HG02943 (cell line): ENCODE measurements around the gene CNIH3.
"Not testable (repeated sequence)": the region's sequence is repeated elsewhere in the genome, so short reads cannot be mapped to it uniquely, and the experiment has no call there.

ENCODE experiments used
- ATAC-seq: cut with Tn5 transposase; IDR thresholded peaks from one replicate; pipeline ENCODE4 v1.9.1; 2021; ENCODE audit warnings: mild to moderate bottlenecking, low read depth, moderate library complexity; ENCODE audit not compliant: unreplicated experiment

CNIH3 gene

DNA sequence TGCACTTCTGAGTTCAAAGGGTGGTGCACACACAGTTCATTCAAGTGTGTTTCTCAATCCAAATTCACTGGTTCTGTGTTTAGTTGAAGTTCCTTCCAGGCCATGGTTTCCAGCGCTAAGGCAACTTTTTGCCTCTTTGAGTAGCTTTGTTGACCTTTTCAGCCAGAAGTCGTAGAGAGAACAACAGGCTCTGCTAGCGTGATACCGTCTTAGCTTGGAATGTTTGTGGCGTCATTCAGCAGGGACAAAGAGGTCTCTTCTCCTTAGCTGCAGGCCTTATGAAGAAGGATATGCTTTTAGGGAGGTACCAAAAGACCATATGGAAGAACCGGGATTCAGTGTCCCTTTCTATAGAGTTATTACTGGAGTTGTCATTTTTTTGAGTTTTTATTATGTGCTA lies 65.7 kb downstream of the CNIH3 start:
- no peak for ATAC-seq

DNA sequence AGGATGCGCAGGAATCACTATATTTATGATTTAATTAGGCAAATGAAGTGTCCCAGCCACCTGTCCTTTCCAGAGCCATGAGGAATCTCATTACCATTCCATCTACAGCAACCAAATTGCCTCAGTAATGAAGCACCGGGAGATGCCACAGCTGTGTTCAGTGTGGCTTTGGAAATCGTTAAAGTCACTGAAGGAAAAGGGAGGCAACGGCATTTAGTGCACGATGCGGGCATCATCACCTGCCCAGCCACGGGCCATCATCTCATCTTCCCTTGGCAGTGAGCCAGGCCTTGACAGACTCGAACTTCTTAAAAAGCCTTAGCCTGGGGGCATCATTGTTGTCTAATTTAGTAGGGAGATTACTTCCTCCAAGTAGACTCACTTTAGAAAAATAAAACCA lies 67.8 kb downstream of the CNIH3 start:
- no peak for ATAC-seq

DNA sequence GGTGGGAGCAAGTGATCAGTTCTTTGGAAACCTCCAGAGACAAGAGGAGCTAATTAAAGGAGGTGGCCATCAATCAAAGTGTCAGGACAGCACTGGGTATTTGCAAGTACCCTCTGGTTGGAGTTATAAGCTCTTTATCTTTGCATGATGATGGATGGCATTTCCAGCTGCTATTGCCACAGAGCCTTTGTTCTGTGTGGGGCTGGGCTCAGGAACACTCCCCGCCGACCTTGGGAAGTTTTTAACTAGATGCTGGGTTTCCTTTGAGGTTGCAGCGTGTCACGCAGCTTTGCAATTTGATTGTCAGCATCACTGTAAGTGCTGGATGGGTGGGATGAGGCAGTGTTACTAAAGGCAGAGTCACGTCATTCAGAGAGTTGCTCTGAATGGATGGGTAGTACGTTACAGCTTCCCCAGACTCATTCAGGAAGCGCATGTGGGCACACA lies 68.9 kb downstream of the CNIH3 start:
- ATAC-seq: no peak

DNA sequence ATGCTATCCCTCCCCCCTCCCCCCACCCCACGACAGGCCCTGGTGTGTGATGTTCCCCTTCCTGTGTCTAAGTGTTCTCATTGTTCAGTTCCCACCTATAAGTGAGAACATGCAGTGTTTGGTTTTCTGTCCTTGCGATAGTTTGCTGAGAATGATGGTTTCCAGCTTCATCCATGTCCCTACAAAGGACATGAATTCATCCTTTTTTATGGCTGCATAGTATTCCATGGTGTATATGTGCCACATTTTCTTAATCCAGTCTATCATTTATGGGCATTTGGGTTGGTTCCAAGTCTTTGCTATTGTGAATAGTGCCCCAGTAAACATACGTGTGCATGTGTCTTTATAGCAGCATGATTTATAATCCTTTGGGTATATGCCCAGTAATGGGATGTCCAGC lies 70.0 kb downstream of the CNIH3 start:
- ATAC-seq: not testable (repeated sequence)

DNA sequence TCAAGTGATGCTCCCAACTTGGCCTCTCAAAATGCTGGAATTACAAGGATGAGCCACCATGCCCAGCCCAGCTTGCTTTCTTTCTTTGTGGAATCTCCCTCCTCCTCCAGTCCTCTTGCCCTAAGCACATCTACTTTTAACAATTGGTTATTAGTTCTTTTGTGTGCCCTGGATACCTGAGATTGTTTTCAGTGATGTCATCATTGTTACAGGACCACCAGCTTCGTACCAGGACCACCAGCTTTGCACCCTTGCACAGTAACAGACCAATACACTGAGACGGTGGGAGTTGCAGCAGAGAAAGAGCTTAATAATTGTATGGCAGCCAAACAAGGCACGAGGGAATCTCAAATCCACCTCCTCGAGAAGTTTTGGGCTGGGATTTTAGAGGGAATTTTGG lies 71.3 kb downstream of the CNIH3 start:
- no peak for ATAC-seq

DNA sequence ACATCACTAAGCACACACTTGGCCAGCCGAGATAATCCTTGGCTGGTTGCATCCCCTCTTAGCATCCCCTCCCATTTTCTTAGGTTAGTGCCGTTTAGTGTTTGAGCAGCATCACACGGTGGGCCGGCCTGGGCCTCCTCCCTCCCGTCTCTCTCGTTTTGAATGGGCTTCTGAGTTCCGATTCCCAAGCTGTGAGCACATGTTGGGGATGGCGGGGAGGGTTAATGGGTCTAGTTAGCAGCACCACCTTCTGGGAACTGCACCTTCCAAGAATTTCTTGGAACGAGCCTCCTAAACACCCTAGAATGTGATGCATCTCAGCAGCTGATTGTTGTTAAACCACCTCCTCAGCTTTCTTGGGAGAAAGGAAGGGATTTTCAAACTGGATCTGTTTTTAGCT lies 73.3 kb downstream of the CNIH3 start:
- ATAC-seq: no peak

DNA sequence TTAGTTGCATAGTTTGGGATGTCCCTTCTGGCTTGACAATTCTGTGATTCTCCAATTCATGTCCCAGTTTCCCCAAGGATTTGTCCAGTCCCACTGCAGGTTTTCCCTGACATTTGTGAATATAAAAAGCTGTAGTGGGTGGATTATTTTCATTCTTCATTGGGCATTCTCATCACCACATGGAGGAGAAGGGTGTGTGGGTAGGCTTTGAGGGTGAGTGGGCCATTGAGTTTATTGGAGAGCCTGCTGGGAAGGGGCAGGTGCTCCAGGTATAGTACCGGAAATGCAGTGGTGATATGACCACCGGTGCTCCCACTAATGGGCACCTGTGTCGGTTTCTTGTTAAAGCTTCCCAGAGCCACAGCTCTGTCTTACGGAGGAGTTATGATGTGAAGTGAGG lies 74.5 kb downstream of the CNIH3 start:
- ATAC-seq: no peak

DNA sequence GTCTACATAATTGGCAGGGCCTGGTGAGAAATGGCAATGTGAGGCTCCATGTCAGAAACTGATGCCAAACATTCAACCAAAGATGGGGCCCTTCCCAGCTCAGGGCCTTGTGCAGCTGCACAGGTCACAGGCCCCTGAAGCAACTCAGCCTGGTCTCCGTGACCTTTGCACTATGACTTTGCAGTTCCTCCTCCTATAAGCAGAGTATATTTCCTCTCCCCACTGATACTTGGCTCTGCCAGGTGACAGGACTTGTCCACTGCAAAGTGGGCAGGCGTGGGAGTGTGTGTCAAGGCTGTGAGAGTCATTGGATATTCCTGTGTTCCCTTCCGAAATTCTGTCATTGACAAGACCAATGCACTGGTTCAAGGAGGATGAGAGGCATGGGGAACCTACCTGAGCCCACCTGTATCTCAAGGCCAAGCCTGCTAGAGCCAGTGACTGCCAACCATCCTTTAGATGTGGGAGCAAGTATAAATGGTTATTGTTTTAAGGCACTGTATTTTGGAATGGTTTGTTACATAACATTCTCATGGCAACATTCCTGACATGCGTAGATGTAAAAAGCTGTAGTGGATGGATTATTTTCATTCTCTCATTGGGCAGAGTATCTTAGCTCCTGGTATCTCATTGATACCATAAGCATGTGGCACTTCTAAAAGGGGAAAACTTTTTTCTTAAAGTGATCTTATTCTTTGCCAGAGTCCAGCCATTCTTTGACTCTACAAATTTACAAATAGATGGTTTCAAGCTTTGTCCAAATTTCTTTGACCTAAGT lies 75.2 kb downstream of the CNIH3 start:
- no peak for ATAC-seq

DNA sequence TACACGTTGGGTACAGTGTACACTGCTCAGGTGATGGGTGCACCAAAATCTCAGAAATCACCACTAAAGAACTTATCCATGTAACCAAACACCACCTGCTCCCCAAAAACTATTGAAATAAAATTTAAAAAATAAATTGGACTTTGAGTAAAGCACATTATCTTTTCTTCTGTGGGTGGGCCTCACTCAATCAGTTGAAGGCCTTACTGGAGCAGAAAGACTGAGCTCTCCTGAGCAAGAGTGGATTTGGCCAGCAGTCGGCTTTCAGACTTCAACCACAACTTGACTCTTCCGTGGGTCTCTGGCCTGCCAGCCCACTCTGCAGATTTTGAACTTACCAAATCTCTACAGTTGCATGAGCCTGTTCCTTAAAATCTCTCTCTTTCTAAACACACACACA lies 78.9 kb downstream of the CNIH3 start:
- no peak for ATAC-seq

DNA sequence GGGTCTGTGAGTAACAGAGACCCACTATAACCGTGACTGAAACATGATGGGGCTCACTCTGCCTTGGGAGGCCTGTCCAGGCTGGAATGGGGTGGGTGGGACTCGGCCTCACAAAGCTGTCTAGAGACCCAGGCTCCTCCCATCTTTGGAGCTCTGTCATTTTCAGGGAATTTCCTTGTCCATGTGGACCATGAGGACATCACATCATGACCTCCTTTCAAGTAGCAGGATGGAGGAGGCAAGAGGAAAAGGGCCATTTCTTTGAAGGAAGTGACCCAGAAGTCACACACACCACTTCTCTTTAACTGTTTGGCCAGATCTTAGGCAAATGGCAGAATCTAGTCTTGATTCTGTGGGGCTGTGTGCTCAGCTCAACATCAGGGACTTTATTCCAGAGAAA lies 79.9 kb downstream of the CNIH3 start:
- no peak for ATAC-seq

DNA sequence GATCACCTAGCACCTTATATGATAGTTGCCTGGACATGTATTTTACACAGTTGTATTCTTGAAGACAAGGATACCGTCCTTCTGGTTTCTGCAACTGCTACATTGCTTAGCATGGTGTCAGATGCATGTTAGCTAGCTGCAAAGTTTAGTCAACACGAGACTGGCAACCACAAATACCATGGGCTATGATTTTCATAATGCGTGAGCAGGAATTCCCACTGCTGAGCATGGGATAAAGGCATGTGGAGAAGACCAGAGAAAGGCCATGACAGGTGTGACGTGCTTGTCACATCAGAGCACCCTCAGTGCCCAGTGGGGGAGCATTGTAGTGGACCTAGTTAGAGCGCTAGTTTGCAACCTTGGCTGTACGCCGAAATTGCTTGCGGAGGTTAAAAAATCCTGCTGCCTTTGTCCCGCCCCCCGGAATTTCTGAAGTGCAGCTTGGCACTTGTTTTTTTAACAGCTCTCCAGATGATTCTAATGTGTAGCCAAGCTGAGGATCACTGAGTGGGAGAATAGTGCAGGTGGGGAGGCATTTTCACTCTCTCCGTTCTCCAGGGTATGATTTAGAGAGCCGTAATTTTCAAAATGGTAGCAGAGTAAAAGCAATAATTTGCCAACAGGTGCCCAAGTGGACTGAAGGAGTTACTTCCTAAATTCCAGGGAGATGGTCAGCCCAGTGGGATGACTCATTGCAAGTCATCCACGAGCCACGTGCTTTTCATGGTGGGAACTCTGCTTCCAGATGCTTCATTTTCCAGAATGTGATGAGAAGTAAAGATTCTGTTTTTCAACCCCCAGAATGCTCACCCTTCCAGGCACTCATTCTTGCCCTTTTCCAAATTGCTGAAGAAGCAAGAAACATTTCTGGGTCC lies 81.0 kb downstream of the CNIH3 start:
- ATAC-seq: no peak

DNA sequence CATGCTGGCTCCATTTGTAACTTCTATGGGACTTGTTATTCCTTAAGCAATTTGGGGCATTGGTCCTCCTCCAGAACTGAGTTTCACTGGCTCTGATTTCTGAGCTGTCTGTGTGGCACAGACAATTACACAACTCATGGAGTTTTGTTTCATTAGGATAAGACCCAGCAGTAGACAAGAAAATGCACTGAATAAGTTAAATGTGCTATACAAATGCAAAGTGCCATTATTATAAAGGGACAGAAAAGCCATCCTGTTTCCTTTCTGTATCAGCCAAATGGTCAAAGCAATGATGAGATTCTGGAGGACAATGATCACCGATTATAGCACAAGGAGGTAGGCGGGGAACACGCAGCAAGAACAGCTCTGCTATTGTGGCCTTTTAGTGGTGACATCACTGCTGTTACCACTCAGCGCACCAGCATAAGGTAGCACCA lies 81.9 kb downstream of the CNIH3 start:
- ATAC-seq: no peak

DNA sequence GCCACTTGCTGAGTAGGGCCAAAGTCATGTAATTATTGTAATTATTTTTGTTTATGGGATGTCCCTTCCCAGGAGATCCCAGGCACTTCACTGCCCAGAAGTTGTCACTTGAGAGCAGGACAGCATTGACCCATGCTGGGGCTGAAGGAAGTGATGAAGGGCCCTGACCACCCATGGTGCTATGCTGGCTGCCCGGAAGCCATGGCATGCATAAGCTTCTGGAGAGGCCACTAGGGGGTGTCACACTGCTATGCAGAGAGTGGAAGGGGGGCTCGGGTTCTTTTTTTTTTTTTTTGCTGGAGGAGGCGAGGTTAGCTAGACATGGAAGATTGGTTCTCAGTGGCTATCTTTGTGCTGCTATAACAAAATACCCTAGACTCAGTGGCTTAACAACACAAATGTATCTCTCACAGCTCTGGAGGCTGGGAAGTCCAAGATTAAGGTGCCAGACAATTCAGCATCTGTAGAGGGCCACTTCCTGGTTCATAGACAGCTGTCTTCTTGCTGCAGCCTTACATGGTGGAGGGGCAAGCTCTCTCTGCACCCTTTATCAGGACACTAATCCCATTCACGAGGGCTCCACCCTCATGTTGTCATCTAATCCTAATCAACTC lies 84.9 kb downstream of the CNIH3 start:
- no peak for ATAC-seq

DNA sequence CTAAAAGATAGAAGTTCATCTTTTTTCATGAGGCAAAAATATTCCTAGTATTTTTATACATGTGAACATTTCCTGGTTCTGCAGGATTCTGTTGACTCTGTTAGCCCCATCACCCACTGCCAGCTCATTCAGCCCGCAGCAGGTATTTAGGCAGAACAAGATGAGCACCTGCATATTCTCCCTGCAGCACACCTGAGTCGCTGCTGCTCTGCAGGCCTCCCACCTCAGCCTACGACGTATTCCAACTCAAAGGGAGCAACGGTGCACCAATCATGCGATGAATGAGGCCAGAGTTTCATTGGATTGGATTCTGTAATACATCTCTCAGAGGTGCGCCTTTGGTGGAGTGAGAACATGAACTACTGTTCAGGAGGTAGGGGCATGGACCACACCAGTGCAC lies 87.6 kb downstream of the CNIH3 start:
- no peak for ATAC-seq

DNA sequence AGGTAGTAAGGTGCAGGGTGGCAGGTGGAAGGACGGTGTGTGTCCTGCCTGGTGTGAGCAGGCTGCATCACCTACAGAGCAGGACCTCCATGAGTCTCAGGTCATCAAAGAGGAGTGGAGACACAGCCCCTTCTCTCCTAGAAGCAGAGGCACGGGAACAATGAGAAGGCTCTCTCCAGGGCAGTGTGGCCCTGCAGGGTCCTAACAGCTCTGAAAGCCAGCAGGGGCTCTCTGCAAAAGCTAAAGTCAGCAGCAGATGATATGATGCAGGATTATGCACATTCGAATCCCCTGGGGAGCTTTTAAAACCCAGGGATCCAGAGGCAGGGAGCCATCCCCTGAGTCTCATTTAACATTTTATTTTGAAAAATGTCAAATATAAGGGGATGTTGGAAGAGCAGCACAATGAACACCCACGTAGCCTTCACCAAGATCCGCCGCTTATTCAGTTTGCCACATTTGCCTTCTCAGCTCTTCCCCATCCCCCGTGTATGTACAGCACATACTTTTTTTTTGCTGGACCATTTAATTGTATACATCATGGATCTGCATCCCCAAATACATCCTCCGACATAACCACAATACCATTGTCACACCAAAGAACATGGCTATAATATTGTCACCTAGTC lies 88.1 kb downstream of the CNIH3 start:
- ATAC-seq: no peak

DNA sequence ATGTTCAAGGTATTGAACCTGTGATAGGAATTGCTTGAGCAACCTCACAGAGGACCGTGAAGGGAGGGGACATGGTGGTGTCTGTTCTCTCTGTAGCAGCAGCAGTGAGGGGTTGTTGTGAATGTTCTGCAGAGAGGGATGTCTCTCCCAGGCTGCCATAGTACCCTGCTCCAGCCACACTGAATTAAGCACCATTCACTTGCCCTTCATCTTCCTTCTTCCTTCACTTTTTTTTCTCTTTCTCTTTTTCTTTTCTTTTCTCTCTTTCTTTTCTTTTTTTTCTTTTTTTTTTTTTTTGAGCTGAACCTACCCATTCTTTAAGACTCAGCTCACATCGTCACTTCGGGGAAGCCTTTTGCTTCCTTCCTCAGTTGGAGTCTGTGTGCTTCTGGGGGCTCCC lies 89.5 kb downstream of the CNIH3 start:
- ATAC-seq: no peak

DNA sequence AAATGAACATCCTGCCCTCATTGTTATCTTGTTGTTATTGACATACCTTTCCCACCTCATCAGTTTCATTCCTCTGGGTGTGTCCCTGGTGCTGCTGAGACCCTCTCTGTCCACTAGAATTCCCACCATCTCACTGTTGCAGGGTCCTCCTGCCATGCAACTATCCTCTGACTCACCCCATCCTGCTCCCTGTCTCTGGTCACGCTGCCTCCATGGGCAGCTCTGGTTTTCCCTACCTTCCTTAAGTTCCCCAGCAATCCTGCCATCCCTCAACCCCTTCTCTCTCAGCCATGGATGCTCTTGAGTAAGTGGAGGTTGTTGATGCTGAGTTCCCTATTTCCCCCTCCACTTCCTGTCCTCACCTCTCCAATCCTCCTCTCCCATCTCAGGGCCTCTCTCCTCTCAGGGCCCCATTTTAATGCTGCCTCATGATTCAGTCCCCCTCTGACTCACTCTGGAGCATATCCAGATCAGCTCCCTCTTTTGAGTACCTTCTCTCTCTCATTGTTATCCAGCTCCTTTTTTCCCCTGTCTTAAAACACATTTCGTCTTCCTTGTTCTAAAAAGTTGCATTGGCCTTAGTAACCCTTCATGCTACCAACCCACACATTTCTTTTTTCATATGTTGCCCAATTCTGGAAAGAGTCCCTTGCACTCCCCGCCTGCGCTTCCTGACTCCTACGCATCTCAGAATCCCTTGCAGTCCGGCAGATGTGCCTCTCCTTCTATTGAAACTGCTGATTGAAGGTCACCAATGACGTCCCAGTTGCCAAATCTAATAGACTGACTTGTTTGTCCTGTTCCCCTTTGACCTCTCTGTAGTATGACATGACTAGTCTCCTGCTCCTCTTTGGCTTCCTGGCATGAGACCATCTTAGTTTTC lies 92.0 kb downstream of the CNIH3 start:
- no peak for ATAC-seq

DNA sequence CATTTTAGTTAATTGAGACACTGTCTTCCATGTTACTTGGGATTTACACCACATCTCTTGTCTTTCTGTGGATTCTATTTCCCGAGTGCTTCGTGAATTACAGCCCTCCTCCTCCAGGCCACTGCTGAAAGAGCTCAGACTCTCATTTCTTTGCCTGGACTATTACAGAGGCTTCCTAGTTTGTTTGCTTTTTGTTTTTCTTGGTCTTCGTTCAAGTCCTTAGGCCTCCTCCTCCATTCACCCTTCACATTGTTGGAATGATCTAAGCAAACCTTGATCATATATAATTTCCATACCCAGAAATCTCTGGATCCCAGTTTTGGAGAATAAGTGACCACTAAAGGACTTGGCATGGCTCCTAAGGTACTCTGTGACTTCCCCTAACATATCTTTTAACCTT lies 94.1 kb downstream of the CNIH3 start:
- no peak for ATAC-seq

DNA sequence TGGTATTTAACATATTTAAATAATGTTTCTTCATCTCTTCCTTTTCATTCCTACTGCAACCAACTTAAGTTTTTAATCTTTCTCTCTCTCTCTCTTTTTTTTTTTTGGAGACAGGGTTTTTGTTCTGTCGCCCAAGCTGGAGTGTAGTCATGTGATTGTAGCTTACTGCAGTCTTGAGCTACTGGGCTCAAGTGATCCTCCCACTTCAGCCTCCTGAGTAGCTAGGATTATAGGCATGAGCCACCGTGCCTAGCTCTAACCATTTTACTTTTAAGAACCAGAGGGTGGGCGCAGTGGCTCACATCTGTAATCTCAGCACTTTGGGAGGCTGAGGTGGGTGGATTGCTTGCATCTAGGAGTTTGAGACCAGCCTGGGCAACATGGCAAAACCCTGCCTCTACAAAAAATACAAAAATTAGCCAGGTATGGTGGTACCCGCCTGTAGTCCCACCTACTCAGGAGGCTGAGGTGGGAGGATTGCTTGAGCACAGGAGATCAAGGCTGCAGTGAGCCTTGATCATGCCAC lies 95.2 kb downstream of the CNIH3 start:
- not testable (repeated sequence) for ATAC-seq

DNA sequence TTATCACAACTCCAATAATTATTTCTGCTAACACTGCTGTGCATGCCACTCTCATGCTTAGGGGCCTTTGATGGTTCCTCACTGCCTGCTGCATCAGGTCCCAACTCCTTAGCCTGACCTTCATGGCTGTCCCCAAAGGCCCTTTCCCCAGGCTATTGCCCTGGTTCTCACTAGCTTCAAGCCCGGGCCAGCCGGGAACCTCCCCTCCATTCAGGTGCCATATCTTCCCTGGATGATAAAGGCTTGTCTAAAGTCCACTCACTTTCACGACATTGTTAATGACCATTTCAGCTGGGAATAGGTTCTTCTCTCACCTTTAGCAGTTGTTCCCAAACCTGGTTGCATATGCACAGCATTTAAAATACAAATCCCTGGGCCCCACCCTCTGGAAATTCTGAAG lies 95.8 kb downstream of the CNIH3 start:
- no peak for ATAC-seq
